Hepatocyte (in vitro differentiated cells): ENCODE measurements around the gene ZMPSTE24.

ENCODE experiments used
- EZH2 ChIP-seq: fragments of 200-600 bp; sonication (generic); IDR thresholded peaks from 2 replicates; pipeline ENCODE4 v1.6.1; 2016; ENCODE audit warnings: antibody characterized with exemption, mild to moderate bottlenecking, borderline replicate concordance
- TF ChIP-seq, protein P1 (sequence below): fragments of 200-600 bp; sonication (generic); IDR thresholded peaks from 2 replicates; pipeline ENCODE4 v1.5.1; 2016; ENCODE audit warnings: antibody characterized with exemption, mild to moderate bottlenecking; ENCODE audit not compliant: poor library complexity

DNA sequence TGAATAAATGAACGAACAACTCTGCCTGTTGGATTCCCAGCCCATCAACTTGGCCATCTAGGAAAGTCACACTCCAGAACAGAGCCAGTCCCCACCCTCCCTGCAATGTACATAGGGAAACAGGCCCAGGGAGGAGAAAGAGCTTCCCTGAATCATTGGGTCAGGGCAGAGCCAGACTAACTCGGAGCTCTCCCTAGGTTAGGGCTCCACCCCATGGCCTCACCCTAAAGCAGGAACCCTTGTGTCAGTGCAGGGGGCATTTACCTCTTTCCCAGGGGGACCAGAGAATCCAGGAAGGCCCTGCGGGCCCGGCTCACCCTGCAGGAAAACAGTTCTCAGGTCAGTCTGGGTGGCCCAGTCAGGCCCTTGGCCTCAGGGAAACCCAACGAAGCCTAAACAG, 47.4 kb downstream of the ZMPSTE24 start:
- TF ChIP-seq, protein P1, sequence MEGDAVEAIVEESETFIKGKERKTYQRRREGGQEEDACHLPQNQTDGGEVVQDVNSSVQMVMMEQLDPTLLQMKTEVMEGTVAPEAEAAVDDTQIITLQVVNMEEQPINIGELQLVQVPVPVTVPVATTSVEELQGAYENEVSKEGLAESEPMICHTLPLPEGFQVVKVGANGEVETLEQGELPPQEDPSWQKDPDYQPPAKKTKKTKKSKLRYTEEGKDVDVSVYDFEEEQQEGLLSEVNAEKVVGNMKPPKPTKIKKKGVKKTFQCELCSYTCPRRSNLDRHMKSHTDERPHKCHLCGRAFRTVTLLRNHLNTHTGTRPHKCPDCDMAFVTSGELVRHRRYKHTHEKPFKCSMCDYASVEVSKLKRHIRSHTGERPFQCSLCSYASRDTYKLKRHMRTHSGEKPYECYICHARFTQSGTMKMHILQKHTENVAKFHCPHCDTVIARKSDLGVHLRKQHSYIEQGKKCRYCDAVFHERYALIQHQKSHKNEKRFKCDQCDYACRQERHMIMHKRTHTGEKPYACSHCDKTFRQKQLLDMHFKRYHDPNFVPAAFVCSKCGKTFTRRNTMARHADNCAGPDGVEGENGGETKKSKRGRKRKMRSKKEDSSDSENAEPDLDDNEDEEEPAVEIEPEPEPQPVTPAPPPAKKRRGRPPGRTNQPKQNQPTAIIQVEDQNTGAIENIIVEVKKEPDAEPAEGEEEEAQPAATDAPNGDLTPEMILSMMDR: no peak
- no peak for TF ChIP-seq EZH2
